MM.1S (cell line): ENCODE data around the gene UBAC2.

Source experiments
- EZH2 ChIP-seq: fragments of 300-600 bp; sonication (generic); optimal IDR thresholded peaks from 2 replicates; pipeline ENCODE3; 2017; ENCODE audit warnings: low read depth, mild to moderate bottlenecking, antibody characterized with exemption, low read length, mixed read lengths
- EZH2phosphoT487 ChIP-seq: fragments of 300-600 bp; sonication (generic); IDR thresholded peaks from 2 replicates; pipeline ENCODE4 v1.6.1; 2018; ENCODE audit warnings: antibody characterized with exemption, low read length
- TF ChIP-seq, protein P1 (sequence below): fragments of 300-600 bp; sonication (generic); IDR thresholded peaks from 2 replicates; pipeline ENCODE4 v1.5.1; 2016; ENCODE audit warnings: antibody characterized with exemption, low read length, mixed read lengths

DNA sequence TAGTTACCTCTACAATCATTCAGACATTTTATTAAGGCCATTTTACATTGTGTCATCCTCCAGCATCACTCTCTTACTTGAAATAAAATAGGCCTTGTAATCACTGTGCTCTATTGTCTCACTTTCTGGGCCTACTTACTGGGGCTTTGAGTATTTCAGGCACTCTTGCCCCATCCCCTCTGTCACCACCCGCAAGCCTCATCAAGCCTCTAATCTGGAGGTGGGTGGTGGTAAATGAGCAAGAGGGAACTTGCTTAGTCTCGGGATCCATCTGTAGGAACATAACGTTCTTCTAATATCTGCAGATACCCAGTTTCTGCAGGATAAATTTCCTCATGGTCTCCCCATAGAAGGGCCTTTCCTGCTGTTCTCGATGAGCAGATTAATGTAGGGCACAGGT, 77.0 kb downstream of the UBAC2 start:
- TF ChIP-seq, protein P1, sequence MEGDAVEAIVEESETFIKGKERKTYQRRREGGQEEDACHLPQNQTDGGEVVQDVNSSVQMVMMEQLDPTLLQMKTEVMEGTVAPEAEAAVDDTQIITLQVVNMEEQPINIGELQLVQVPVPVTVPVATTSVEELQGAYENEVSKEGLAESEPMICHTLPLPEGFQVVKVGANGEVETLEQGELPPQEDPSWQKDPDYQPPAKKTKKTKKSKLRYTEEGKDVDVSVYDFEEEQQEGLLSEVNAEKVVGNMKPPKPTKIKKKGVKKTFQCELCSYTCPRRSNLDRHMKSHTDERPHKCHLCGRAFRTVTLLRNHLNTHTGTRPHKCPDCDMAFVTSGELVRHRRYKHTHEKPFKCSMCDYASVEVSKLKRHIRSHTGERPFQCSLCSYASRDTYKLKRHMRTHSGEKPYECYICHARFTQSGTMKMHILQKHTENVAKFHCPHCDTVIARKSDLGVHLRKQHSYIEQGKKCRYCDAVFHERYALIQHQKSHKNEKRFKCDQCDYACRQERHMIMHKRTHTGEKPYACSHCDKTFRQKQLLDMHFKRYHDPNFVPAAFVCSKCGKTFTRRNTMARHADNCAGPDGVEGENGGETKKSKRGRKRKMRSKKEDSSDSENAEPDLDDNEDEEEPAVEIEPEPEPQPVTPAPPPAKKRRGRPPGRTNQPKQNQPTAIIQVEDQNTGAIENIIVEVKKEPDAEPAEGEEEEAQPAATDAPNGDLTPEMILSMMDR: no peak
- TF ChIP-seq EZH2 (no peak), EZH2phosphoT487 (no peak)
